ENCODE data around the gene NUCB1. TPM values are rescaled to one million over a fixed set of nuclear protein-coding genes. Genes with fewer than 3 reads are reported as not detected.

NUCB1 gene
- total and polyA plus RNA-seq, 9 of the 15 experiments (the other 6 are each of a cell fraction or from before 2014, with no cell fraction given) = 3.1 to 153 (median 71.7) TPM

DNA sequence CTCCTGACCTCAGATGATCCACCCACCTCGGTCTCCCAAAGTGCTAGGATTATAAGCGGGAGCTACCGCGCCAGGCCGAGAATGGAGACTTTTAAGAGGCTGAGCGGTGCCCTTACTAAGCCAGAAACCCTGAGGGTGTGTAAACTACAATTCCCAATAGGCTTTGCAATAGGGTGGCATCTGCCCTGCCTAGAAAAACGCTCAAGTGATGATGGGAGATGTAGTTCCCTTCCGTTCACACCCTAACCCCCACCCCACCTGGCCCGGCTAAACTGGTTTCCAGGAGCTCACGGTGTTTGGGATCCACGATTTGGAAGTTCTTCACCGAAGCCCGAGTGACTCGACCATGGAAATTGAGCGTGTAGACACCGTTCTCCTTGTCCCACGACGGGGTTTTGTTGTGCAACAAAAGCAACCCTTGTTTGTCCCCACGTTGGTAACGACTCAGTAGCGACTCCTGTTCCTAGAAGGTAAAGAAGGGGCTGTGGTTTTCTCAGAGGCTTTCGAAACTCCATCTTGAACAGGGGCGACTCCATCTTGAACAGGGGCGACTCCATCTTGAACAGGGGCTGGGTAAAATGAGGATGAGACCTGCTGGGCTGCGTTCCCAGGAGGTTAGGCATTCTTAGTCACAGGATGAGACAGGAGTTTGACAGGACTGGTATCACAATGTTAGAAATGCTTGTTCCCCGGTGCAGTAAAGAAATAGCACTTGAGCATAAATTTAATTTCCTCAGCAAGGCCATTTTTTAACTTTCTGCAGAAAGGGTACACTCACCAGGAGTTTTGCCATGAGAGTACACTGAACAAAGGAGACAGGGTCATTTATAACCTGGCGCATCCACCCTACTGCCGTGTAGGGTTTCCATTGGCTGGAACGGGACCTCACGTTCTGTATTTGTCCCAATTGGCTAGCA lies 18.1 kb upstream of the NUCB1 start (continued):
- TF ChIP-seq, protein P1, sequence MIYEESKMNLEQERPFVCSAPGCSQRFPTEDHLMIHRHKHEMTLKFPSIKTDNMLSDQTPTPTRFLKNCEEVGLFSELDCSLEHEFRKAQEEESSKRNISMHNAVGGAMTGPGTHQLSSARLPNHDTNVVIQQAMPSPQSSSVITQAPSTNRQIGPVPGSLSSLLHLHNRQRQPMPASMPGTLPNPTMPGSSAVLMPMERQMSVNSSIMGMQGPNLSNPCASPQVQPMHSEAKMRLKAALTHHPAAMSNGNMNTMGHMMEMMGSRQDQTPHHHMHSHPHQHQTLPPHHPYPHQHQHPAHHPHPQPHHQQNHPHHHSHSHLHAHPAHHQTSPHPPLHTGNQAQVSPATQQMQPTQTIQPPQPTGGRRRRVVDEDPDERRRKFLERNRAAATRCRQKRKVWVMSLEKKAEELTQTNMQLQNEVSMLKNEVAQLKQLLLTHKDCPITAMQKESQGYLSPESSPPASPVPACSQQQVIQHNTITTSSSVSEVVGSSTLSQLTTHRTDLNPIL (CRISPR knock-in tag; IDR thresholded peaks at IDR 0.05) = peak; percentile 79; the same call in 1 of the 2 replicates
- TF ChIP-seq HDAC8 (tag; IDR thresholded peaks at IDR 0.05) (peak; percentile 98), HOMEZ (CRISPR knock-in tag; IDR thresholded peaks at IDR 0.05) (0 out of 2 replicates have a peak, but pooled peaks have one; percentile 49), ZNF3 (CRISPR knock-in tag; IDR thresholded peaks at IDR 0.05) (no peak), BRCA1 (IDR thresholded peaks at IDR 0.05) (no peak), BRCA1 (CRISPR knock-in tag; IDR thresholded peaks at IDR 0.05) (no peak), MAFG (tag; conservative IDR thresholded peaks at IDR 0.05) (peak; percentile 30; the same call in 1 of the 2 replicates), ZKSCAN8 (CRISPR knock-in tag; IDR thresholded peaks at IDR 0.05) (peak; percentile 84), ZNF311 (CRISPR knock-in tag; IDR thresholded peaks at IDR 0.05) (peak; percentile 97), HDAC3 (IDR thresholded peaks at IDR 0.05; ENCODE audit: borderline replicate concordance, partially characterized antibody) (no peak), CHAMP1 (IDR thresholded peaks at IDR 0.05) (no peak), FOXJ3 (CRISPR knock-in tag; IDR thresholded peaks at IDR 0.05) (peak; percentile 42; the same call in 1 of the 2 replicates), HNRNPUL1 (IDR thresholded peaks at IDR 0.05; ENCODE audit: low read length) (no peak), ZNF79 (CRISPR knock-in tag; IDR thresholded peaks at IDR 0.05; ENCODE audit: low read depth) (peak; percentile 77), PTRF (tag; IDR thresholded peaks at IDR 0.05) (peak; percentile 95)
- TF ChIP-seq, protein P2, sequence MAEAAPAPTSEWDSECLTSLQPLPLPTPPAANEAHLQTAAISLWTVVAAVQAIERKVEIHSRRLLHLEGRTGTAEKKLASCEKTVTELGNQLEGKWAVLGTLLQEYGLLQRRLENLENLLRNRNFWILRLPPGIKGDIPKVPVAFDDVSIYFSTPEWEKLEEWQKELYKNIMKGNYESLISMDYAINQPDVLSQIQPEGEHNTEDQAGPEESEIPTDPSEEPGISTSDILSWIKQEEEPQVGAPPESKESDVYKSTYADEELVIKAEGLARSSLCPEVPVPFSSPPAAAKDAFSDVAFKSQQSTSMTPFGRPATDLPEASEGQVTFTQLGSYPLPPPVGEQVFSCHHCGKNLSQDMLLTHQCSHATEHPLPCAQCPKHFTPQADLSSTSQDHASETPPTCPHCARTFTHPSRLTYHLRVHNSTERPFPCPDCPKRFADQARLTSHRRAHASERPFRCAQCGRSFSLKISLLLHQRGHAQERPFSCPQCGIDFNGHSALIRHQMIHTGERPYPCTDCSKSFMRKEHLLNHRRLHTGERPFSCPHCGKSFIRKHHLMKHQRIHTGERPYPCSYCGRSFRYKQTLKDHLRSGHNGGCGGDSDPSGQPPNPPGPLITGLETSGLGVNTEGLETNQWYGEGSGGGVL (CRISPR knock-in tag; IDR thresholded peaks at IDR 0.05) = peak; percentile 89
- TF ChIP-seq, protein P3, sequence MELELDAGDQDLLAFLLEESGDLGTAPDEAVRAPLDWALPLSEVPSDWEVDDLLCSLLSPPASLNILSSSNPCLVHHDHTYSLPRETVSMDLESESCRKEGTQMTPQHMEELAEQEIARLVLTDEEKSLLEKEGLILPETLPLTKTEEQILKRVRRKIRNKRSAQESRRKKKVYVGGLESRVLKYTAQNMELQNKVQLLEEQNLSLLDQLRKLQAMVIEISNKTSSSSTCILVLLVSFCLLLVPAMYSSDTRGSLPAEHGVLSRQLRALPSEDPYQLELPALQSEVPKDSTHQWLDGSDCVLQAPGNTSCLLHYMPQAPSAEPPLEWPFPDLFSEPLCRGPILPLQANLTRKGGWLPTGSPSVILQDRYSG (tag; conservative IDR thresholded peaks at IDR 0.05; ENCODE audit: low read depth) = peak; percentile 98
